Activated CD4-positive, alpha-beta T cell treated with anti-CD3 and anti-CD28 coated beads, Interleukin-2, amount 50 U/mL, for 4 hours (primary cell): ENCODE data around the gene TMEM167A.
"Not testable (repeated sequence)": the region's sequence is repeated elsewhere in the genome, so short reads cannot be mapped to it uniquely, and the experiment has no call there.

ENCODE experiments used
- DNase-seq, 2 experiments: peaks; one replicate each; pipeline ENCODE4 v3.0.0-alpha.2; 2020

TMEM167A gene

GRCh38 chr5:83085106-83085505 lies 7.9 kb upstream of the TMEM167A start:
- no peak for DNase-seq

DNA sequence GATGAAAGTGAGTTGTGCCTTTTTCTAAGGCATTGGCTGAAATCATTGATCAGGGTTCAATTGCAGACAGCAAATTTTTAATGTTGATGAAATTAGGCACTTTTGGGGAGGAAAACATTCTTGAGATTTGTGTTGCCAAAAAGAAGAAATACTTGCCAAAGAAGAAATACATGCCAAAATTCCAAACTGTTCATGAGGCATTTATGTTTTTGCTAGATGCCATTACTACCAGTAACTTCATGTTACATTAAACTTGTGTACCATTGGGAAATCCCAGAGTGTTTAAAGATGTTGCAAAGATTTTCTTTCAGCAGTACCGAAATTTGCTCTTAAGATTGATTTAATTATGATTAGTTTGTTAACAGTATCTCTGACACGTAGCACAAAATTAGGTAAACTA lies 7.1 kb upstream of the TMEM167A start:
- no peak for DNase-seq

- DNase-seq, result no peak
Observed at GRCh38 chr5:83082750-83083149, 5.6 kb upstream of the TMEM167A start.

DNA sequence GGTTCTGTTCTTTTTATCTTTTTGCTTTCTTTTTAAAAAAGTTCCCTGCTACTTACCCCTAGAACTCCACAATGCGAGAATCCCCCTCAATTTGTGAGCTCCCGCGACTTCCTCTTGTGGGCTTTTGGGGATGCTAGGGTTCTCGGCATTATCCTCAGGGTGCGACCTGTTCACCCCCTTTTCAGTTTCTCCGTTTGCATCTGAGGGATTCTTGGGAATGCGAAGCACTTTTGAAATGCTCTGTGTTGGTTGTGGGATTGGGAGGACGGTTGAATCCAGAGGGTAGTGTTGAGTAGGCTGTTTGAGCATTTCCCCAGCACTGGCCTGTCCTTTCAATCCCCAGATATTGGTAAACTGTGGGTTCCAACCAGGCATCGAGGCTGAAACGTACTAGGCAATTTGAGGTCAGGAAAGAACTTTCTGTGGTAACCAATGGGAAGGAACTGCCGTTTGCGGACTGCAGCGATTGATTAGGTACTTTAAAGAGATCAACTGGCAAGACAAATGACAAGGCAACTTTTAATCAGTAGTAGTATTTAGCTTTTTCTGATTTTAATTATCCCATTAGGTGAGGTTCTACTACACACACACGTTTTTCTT lies 568 bp upstream of the TMEM167A start:
- DNase-seq, result no peak

DNA sequence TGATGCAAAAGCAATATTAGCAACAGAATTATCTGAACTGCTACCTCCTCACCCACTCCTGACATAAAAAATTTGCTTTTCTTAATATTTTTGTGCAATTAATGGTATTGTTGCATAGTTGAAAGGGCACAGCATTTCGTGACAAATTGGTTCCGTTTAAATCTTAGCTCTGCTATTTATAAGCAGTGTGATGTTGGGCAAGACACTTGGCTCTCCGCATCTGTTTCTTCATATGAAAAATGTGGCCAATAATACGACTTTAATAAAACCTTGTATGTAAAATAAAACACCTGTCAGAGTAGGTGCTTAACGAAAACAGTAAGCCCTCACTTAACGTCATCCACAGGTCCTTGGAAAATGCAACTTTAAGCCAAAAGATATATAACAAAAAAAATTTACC lies 4.2 kb downstream of the TMEM167A start:
- no peak for DNase-seq

DNA sequence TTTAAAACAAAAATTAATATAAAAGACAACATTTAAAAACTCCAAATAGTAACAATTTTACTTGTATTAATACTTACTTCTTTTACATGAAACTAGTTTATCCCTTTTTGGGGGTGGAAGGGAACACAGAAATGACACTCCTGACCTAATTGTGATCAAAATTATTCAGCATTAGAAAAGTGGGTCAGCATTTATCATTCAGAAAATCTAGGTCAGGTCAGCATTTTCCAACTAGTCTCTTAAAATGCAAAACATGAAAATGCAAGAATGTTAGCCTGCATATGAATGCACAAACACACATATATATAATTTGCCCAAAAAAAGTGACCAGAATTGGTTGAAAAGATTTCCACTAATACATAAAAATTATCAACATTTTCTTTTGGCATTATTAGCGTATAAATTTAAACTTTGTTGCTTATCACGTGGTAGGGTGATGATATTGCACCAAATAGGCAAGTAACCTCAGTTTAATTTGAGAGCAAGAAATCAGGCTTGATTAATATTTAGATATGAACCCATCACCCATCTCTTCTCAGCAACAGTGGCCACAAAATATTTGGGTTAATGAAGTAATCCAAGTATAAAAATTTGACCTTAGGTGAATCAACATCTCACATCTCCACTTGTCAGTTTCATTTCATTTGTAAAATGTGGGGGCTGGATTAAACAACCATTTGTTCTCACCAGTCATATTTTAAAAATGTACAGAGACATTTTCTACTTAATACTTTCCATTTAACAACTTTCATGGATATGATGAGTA lies 5.7 kb downstream of the TMEM167A start:
- DNase-seq, result no peak

DNA sequence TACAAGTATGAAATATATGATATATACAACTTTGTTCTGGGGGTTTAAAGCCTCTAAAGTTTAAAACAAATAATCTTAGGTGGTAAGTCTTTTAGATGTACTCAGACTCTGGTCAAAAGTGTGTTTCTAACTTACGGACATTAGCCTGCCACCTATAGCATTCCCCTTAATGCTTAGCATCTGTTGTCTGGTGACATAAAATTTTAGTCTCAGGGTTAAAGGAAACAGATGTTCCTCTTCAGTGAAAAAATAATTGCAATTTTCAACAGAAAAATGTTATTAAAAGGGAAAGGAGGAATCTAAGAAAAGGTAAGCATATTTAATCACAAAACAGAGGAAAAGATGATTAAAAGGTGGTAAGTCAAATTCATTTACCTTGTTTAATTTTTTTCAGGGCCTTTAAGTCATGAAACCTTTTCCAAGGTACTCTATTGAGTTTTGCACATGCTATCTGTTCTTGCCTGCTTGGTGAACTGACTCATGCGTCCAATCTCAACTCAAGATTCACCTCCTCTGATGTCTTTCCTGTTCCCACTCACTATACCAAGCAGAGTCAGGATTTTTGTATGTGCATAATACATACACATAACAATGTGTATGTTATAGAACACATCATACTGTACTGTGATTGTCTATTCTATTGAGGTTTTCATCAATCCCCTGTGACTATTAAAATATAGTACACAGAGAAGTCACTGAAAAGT lies 7.9 kb downstream of the TMEM167A start:
- no peak for DNase-seq

DNA sequence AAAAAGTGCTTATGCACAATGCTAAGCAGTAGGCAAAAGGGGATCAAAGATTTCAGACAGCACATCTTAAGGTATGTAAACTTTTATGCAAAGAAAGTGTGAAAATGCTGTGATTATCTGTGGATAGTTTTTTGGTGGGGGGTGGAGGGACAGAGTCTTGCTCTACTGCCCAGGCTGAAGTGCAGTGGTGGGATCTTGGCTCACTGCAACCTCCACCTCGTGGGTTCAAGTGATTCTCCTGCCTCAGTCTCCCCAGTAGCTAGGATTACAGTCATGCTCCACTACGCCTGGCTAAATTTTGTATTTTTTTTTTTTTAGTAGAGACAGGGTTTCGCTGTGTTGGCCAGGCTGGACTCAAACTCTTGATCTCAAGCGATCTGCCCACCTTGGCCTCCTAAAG lies 9.8 kb downstream of the TMEM167A start:
- DNase-seq, result not testable (repeated sequence)

DNA sequence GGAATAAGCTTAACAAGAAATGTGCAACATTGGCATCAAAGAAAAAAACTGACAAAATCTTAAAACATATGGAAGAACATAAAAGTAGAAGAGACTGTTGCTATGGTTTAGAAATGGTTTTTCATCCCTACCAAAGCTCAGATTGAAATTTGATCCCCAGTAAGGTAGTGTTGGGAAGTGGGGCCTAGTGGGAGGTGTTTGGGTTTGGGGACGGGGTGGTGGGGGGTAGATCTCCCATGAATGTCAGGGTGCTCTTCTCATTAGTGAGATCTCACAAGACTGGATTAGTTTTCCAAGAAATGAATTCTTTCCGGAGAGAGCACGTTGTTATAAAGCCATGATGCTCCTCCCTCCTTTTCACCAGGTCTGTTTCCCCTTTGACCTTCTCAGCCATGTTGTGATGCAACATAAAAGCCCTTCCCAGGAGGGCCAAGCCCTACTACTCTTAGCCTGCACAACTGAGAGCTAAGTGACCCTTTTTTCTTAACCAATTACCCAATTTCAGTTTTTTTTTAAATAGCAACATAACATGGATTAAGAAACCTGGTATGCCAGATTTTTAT lies 10.6 kb downstream of the TMEM167A start:
- no peak for DNase-seq

DNA sequence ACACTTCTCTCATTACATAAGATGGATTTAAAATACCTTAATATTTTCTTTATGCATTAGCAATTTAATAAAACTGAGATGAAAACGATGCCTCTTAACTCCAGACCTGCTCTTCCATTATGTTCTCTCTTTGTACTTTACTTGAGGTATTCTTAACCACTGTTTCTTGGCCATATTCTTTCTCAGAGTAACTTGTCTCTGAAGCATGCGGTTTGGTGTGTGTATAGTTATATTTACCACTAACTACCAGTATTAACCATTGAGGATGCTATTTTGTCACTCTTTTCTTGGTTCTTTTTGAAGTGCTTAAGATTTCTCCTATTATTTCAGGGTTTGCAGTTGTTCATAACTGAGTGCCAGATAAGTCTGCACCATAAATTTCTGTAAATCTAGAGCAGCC lies 17.9 kb downstream of the TMEM167A start:
- DNase-seq, result no peak

- no peak for DNase-seq
Observed at GRCh38 chr5:83058726-83059125, 18.5 kb downstream of the TMEM167A start.

GRCh38 chr5:83055166-83055565 lies 22.0 kb downstream of the TMEM167A start:
- DNase-seq, result no peak

- no peak for DNase-seq
Observed at GRCh38 chr5:83050723-83051340, 26.4 kb downstream of the TMEM167A start.

DNA sequence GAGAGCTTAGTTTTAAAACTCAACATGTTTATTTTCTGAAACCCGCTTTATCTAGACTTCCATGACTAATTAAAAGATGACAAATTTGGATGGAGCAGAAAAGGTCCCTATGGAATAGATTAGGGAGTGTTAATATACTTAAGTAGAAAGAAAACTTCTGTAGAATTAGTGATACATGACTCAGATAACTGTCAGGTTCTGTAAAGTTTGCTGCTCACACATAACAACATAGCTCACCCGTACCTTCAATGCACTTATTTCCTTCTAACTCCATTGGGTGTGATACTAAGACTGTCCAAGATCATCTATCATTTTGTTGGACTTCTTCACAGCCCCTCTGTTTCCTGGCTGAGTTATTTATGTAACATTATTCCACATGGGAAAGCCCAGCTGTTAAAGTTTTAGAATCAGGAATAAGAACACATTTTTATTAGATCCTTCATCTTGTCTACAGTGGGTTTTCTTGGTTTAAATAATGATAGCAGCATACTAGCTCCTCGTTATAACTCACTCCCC lies 27.8 kb downstream of the TMEM167A start:
- no peak for DNase-seq

DNA sequence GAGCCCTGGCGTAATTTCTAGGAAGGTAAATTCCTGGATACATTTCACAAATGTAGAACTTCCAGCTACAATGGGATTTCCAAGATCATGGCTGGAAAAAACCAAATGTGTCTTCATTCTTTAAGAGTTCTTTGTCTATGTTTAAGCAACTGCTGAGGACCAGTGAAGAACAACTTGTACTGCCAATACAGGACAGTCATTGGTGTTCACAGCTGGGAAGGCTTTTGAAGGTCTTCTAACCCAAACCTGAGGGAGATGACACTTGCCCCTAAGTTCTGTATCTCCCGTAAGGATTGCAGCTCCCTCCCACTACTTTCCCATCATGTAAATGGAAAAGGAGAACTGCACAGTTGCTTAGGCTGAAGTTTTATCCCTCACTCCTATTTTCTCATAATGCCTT lies 28.4 kb downstream of the TMEM167A start:
- no peak for DNase-seq

GRCh38 chr5:83048277-83048676 lies 28.9 kb downstream of the TMEM167A start:
- DNase-seq, result no peak

GRCh38 chr5:83044926-83045325 lies 32.3 kb downstream of the TMEM167A start:
- no peak for DNase-seq

GRCh38 chr5:83042507-83042906 lies 34.7 kb downstream of the TMEM167A start:
- no peak for DNase-seq

DNA sequence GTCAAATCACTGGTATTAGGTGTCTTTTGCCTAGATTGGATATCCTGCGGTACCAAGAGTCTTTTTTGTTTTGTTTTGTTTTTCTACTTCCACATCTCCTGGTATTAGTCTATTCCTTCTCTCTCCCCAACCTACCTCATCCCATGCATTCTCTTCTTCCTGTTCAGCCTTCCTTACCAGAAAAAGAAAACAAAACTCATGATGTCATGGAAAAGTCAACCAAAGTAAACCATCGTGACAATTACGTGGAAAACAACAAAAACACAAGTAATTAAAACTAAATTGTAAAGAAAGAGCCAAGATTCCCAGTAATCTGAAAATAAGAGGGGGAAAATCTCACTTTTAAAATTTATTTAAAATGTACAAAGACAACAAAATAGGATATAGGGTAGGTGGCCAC lies 38.3 kb downstream of the TMEM167A start:
- no peak for DNase-seq

DNA sequence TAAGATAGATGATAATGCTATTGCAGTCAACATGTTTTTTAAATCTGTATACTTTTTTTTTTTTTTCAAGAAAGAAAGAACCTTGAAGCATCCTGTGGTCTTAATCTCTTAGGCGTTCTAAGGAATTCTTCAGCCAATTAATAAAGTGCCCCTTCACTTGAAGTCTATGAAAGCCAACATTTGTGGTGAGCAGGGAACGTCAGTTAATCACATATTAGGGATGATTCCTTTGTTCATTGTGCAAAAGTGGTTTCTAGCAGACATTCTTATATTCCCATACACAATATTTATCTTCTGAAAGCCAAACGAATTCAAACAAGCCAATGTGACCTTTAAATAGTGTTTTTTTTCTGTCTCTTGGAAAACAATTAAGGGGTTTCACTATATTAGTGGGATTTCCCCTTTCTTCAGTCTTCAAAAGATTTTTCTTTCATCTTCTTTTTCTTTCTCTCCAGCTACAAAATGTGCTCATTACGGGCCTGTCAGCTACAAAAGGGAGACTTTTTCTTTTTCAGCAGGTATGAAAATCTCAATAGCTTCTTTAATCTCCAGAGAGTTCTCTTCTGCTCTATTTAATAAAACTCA lies 40.1 kb downstream of the TMEM167A start:
- no peak for DNase-seq

- DNase-seq, result no peak
Observed at GRCh38 chr5:83035373-83036100, 41.7 kb downstream of the TMEM167A start.
